Peyer's patch (tissue), 4 donors: Measurements from ENCODE around the gene PYGB. TPM values are rescaled to one million over a fixed set of nuclear protein-coding genes. Genes with fewer than 3 reads are reported as not detected.
A peak's percentile ranks its signal among the peaks of the same experiment; 100 is the strongest.

Experiments
- DNase-seq, 3 donors: peaks; one replicate each; pipeline ENCODE4 v3.0.0-alpha.2; 2017 to 2019
- H3K27ac ChIP-seq, 4 donors: fragments of 200-600 bp; sonication (generic); one replicate each; pipeline ENCODE4 v1.5.1; 2016 to 2019
- H3K27me3 ChIP-seq, 2 donors: fragments of 200-600 bp; sonication (generic); one replicate each; pipeline ENCODE4 v1.5.1; 2019
- H3K36me3 ChIP-seq, 3 donors: fragments of 200-600 bp; sonication (generic); one replicate each; pipeline ENCODE4 v1.5.1; 2016 to 2019
- H3K4me1 ChIP-seq, 4 donors: fragments of 200-600 bp; sonication (generic); one replicate each; pipeline ENCODE4 v1.5.1; 2016 to 2019
- H3K4me3 ChIP-seq, 4 donors: fragments of 200-600 bp; sonication (generic); 1 replicate in 3 of 4; 2 replicates in 1 of 4; pipeline ENCODE4 v1.5.1; 2016 to 2019; ENCODE audit warnings: mild to moderate bottlenecking in 1 of 4
- H3K9me3 ChIP-seq, 4 donors: fragments of 200-600 bp; sonication (generic); one replicate each; pipeline ENCODE4 v1.5.1; 2016 to 2019; ENCODE audit warnings: mild to moderate bottlenecking in 1 of 4
- POLR2A ChIP-seq, 2 donors: fragments of 450-650 bp; IDR thresholded peaks; one replicate each; pipeline ENCODE4 v1.5.1; 2017; ENCODE audit warnings: antibody characterized with exemption in 2 of 2, mild to moderate bottlenecking in 2 of 2, moderate library complexity in 2 of 2
- total RNA-seq, 4 donors: library from RNA; depleted of rRNA; stranded (reverse); fragments of >200 nt; gene quantifications; one replicate each; pipeline ENCODE4 v1.1.0, GENCODE V29; 2016
- TF ChIP-seq, protein P1 (sequence below), 6 experiments: fragments of 450-650 bp in 4 of 6; fragments of 200-600 bp in 2 of 6; sonication (generic) in 1 of 6; IDR thresholded peaks; one replicate each; pipeline ENCODE4 v1.5.1; 2017 to 2019; ENCODE audit warnings: antibody characterized with exemption in 6 of 6, mild to moderate bottlenecking in 3 of 6, moderate library complexity in 1 of 6

PYGB gene
- total RNA-seq, 4 donors from 2014 or later, result 88.3 to 154 (median 124) TPM

GRCh38 chr20:25247000-25247517 lies 826 bp upstream of the PYGB start:
- TF ChIP-seq, protein P1, sequence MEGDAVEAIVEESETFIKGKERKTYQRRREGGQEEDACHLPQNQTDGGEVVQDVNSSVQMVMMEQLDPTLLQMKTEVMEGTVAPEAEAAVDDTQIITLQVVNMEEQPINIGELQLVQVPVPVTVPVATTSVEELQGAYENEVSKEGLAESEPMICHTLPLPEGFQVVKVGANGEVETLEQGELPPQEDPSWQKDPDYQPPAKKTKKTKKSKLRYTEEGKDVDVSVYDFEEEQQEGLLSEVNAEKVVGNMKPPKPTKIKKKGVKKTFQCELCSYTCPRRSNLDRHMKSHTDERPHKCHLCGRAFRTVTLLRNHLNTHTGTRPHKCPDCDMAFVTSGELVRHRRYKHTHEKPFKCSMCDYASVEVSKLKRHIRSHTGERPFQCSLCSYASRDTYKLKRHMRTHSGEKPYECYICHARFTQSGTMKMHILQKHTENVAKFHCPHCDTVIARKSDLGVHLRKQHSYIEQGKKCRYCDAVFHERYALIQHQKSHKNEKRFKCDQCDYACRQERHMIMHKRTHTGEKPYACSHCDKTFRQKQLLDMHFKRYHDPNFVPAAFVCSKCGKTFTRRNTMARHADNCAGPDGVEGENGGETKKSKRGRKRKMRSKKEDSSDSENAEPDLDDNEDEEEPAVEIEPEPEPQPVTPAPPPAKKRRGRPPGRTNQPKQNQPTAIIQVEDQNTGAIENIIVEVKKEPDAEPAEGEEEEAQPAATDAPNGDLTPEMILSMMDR (IDR thresholded peaks at IDR 0.05), result peak in 3 of 6 experiments; percentile 29 to 36 (median 33)
- TF ChIP-seq POLR2A (IDR thresholded peaks at IDR 0.05), result no peak
- H3K4me3 ChIP-seq, result peak overlapping the region; percentile 88 to 95 (median 90)
- peak overlapping the region; percentile 82 to 98 (median 94) for H3K27ac ChIP-seq
- H3K4me1 ChIP-seq, result peaks cover 0 to 38% (median 4%) of the 10 kb centered on the region in 4 donors
- H3K9me3 ChIP-seq, result no peaks in the 10 kb centered on the region
- no peaks in the 10 kb centered on the region for H3K36me3 ChIP-seq
- DNase-seq, result peak; percentile 35 to 81 (median 78)
- H3K27me3 ChIP-seq, result no peaks in the 10 kb centered on the region

- H3K9me3 ChIP-seq, result no peaks in the 10 kb centered on the region
- H3K27me3 ChIP-seq, result no peaks in the 10 kb centered on the region
- H3K4me3 ChIP-seq, result peak overlapping the region; percentile 88 to 95 (median 90)
- DNase-seq, result peak in 2 of 3 donors; percentile 34 to 71
- TF ChIP-seq POLR2A (IDR thresholded peaks at IDR 0.05), result no peak
- TF ChIP-seq, protein P1 (IDR thresholded peaks at IDR 0.05), result no peak
- H3K27ac ChIP-seq, result peak overlapping the region; percentile 82 to 98 (median 94)
- H3K36me3 ChIP-seq, result no peaks in the 10 kb centered on the region
- peaks cover 0 to 43% (median 4%) of the 10 kb centered on the region in 4 donors for H3K4me1 ChIP-seq
These were observed 348 bp upstream of the PYGB start for GRCh38 chr20:25247518-25247955.

DNA sequence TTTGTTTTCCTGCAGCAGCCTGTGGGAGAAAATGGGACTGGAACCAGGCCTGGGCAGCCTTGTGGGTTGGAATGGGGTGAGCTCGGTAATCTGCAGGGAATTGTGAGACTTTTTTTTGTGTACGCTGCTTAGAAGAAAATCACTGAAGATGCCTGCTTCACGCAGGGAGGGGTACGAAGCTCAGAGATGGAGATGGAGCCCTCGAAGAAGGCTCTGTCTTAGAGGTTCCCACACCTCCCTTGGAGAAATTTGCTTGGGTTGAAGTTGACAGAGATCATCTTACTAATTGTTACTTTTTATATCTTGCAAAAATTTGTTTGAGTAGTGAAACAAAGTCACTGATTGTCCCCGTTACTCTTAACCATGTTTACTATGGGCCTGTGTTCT lies 894 bp downstream of the PYGB start:
- no peak for DNase-seq
- Histone ChIP-seq H3K27ac (peak overlapping the region in 3 of 4 donors; percentile 91 to 98 (median 97)), H3K27me3 (no peaks in the 10 kb centered on the region), H3K4me1 (peaks cover 0 to 55% (median 4%) of the 10 kb centered on the region in 4 donors), H3K4me3 (peak overlapping the region; percentile 88 to 95 (median 90)), H3K36me3 (no peaks in the 10 kb centered on the region), H3K9me3 (no peaks in the 10 kb centered on the region)
- TF ChIP-seq, protein P1 (IDR thresholded peaks at IDR 0.05), result no peak
- no peak for TF ChIP-seq POLR2A (IDR thresholded peaks at IDR 0.05)

DNA sequence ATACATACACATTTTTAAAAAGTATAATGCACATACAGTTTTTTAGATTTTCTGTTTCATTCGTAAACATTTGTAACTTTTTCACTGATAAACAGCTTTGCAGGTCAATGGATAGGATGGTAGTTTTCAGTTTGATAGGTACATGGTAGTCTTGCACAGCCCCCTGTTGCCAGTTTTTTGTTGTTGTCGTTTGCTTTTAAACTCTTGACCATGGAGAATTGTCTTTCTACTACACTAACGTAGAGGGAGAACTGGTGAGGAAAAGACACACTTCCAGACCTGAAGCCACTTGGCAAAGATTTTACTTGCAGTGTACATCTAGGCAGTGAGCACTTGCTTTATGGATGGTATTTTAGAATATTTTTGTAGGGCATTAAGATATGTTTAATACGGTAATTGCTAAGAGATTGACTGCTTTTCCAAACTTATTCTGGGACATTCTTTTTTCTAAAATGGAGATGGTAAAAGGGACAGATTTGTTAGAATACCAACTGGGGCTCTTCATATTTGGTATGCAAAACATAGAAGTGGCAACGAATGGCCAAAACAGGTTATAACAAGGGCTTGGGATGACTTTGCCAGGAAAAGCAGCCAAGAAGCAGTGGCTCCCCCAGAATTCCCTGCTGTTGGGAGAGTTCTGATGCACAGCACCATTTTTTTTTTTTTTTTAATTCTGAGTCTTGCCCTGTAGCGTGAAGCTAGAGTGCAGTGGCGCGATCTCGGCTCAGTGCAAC lies 1.5 kb downstream of the PYGB start:
- no peak for DNase-seq
- Histone ChIP-seq H3K27ac (peak overlapping the region in 2 of 4 donors; percentile 27 to 41), H3K9me3 (no peaks in the 10 kb centered on the region), H3K27me3 (no peaks in the 10 kb centered on the region), H3K4me1 (peaks cover 0 to 58% (median 4%) of the 10 kb centered on the region in 4 donors), H3K4me3 (peak overlapping the region in 3 of 4 donors; percentile 88 to 95 (median 90)), H3K36me3 (no peaks in the 10 kb centered on the region)
- no peak for TF ChIP-seq POLR2A (IDR thresholded peaks at IDR 0.05)
- TF ChIP-seq, protein P1 (IDR thresholded peaks at IDR 0.05), result no peak

GRCh38 chr20:25250508-25250907 lies 2.6 kb downstream of the PYGB start:
- Histone ChIP-seq H3K9me3 (no peaks in the 10 kb centered on the region), H3K27ac (peak overlapping the region in 2 of 4 donors; percentile 27 to 41), H3K4me3 (peak overlapping the region in 2 of 4 donors; percentile 13 to 88), H3K36me3 (peaks cover 0 to 4% (median 0%) of the 10 kb centered on the region in 3 donors), H3K27me3 (no peaks in the 10 kb centered on the region), H3K4me1 (peaks cover 0 to 60% (median 6%) of the 10 kb centered on the region in 4 donors)
- no peak for DNase-seq
- TF ChIP-seq, protein P1 (IDR thresholded peaks at IDR 0.05), result no peak
- no peak for TF ChIP-seq POLR2A (IDR thresholded peaks at IDR 0.05)
